ENCODE measurements around the gene GK.

GK gene

GRCh38 chrX:30712214-30712613 is 59.0 kb downstream of the GK start:
- TF ChIP-seq ZFX (IDR thresholded peaks at IDR 0.05) (no peak), CTCF (conservative IDR thresholded peaks at IDR 0.05) (no peak)
- no peak overlapping the region for H3K27ac ChIP-seq

GRCh38 chrX:30713061-30713525 is 59.9 kb downstream of the GK start:
- TF ChIP-seq ZFX (IDR thresholded peaks at IDR 0.05) (no peak), CTCF (conservative IDR thresholded peaks at IDR 0.05) (peak; percentile 72)
- H3K27ac ChIP-seq, result no peak overlapping the region

DNA sequence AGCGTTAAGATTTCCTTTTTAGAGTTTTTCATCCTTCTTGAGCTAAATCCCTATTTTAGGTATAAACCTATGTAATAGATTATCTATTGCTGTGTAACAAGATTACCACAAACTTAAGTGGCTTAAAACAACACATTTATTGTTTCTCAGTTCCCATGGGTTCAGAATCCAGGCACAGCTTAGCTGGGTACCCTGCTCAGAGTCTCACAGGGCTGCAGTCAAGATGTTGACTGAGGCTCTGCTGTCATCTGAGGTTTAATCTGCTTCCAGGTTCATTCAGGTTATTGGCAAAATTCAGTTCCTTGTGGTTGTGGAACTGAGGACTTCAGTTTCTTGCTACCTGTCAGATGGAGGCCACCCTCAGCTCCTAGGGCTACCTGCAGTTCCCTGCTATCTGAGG is 60.9 kb downstream of the GK start:
- no peak overlapping the region for H3K27ac ChIP-seq
- TF ChIP-seq CTCF (conservative IDR thresholded peaks at IDR 0.05), result no peak
- no peak for TF ChIP-seq ZFX (IDR thresholded peaks at IDR 0.05)

GRCh38 chrX:30715976-30716375 is 62.8 kb downstream of the GK start:
- H3K27ac ChIP-seq, result no peak overlapping the region

DNA sequence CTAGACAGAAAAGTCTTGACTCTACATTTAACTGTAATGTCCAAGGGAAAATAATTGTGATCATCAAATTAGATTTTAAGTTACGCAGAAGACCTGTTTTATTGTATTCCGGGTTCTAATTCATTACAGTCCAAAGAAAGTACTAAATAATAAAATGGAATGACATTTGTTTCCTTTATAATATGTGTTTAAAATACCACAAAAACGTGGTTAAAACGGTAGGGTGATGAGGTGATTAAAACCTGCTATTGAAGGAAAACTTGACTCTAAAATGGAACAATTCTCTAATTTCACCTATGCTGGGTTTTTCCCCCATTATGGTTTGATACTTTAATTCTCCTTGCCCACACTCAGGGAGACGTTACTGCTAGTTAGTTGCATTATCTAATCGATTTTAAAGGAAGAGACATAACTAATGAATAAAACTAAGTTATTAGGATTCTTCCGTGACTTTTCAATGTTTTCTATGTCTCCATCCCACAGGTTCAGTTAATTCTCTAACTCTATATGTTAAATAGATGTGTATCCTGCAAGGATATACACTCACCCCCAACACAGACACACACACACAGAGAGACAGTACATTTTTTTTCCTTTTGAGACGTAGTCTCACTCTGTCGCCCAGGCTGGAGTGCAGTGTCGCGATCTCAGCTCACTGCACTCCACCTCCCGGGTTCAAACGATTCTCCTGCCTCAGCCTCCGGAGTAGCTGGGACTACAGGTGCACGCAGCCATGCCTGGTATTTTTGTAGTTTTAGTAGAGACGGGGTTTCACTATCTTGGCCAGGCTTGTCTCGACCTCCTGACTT is 80.8 kb downstream of the GK start:
- no peak for TF ChIP-seq CTCF (conservative IDR thresholded peaks at IDR 0.05)
- TF ChIP-seq ZFX (IDR thresholded peaks at IDR 0.05), result no peak
- H3K27ac ChIP-seq, result no peak overlapping the region

More at GRCh38 chrX:30715976-30716375, 62.8 kb downstream of the GK start:
- no peak for TF ChIP-seq CTCF (conservative IDR thresholded peaks at IDR 0.05)
- no peak for TF ChIP-seq ZFX (IDR thresholded peaks at IDR 0.05)

- no peak overlapping the region for H3K27ac ChIP-seq
- no peak for TF ChIP-seq CTCF (conservative IDR thresholded peaks at IDR 0.05)
- TF ChIP-seq ZFX (IDR thresholded peaks at IDR 0.05), result no peak
These were observed 81.6 kb downstream of the GK start for GRCh38 chrX:30734782-30735181.

GRCh38 chrX:30735839-30736238 is 82.6 kb downstream of the GK start:
- TF ChIP-seq CTCF (conservative IDR thresholded peaks at IDR 0.05), result peak; percentile 80
- no peak for TF ChIP-seq ZFX (IDR thresholded peaks at IDR 0.05)
- H3K27ac ChIP-seq, result no peak overlapping the region
